ENCODE results near the gene ACOT9.

- TF ChIP-seq CTCF (IDR thresholded peaks at IDR 0.05 in 4 of 5, conservative IDR thresholded peaks at IDR 0.05 in 1 of 5), result no peak
- TF ChIP-seq POLR2A (IDR thresholded peaks at IDR 0.05), result no peak
These were observed 5.7 kb downstream of the ACOT9 start for GRCh38 chrX:23737413-23737812.
